HepG2 (cell line): Measurements from ENCODE around the gene RPS6KL1. TPM values are rescaled to one million over a fixed set of nuclear protein-coding genes. Genes with fewer than 3 reads are reported as not detected.
A peak's percentile ranks its signal among the peaks of the same experiment; 100 is the strongest.

Experiments used
- BORCS8-MEF2B ChIP-seq: sonication (generic); formaldehyde crosslinking; IDR thresholded peaks from 2 replicates; pipeline ENCODE4 v1.8.0; 2022; ENCODE audit warnings: mild to moderate bottlenecking, missing genetic modification reagents
- CCDC6 ChIP-seq: sonication (generic); formaldehyde crosslinking; IDR thresholded peaks from 2 replicates; pipeline ENCODE4 v1.8.1; 2022; ENCODE audit warnings: mild to moderate bottlenecking, missing genetic modification reagents, moderate library complexity
- HIC2 ChIP-seq: sonication (generic); formaldehyde crosslinking; IDR thresholded peaks from 2 replicates; pipeline ENCODE4 v1.9.0; 2022; ENCODE audit warnings: low read depth, missing genetic modification reagents
- LRRFIP1 ChIP-seq: sonication (generic); formaldehyde crosslinking; conservative IDR thresholded peaks from 2 replicates; pipeline ENCODE4 v1.4.0; 2020; ENCODE audit warnings: missing genetic modification reagents
- MTERF4 ChIP-seq: sonication (generic); formaldehyde crosslinking; IDR thresholded peaks from 2 replicates; pipeline ENCODE4 v1.8.0; 2023; ENCODE audit warnings: mild to moderate bottlenecking, missing genetic modification reagents
- NFATC3 ChIP-seq: sonication (generic); formaldehyde crosslinking; IDR thresholded peaks from 2 replicates; pipeline ENCODE4 v1.5.1; 2020; ENCODE audit warnings: mild to moderate bottlenecking, missing genetic modification reagents
- NPAS2 ChIP-seq: sonication (generic); formaldehyde crosslinking; IDR thresholded peaks from 2 replicates; pipeline ENCODE4 v1.8.0; 2022; ENCODE audit warnings: mild to moderate bottlenecking, missing genetic modification reagents, borderline replicate concordance
- PHF20 ChIP-seq: sonication (generic); formaldehyde crosslinking; IDR thresholded peaks from 2 replicates; pipeline ENCODE4 v1.5.0; 2020; ENCODE audit warnings: mild to moderate bottlenecking, missing genetic modification reagents
- SNAPC5 ChIP-seq: sonication (generic); formaldehyde crosslinking; IDR thresholded peaks from 2 replicates; pipeline ENCODE4 v1.8.1; 2023; ENCODE audit warnings: mild to moderate bottlenecking, missing genetic modification reagents, borderline replicate concordance
- SRSF9 ChIP-seq: fragments of 200-400 bp; formaldehyde crosslinking; IDR thresholded peaks from 2 replicates; pipeline ENCODE4 v1.6.1; 2018; ENCODE audit warnings: borderline replicate concordance, mild to moderate bottlenecking, low read depth, low read length; ENCODE audit not compliant: insufficient read depth, poor library complexity, severe bottlenecking
- TEF ChIP-seq: sonication (generic); formaldehyde crosslinking; IDR thresholded peaks from 2 replicates; pipeline ENCODE4 v1.5.0; 2020; ENCODE audit warnings: missing genetic modification reagents
- ZC3H13 ChIP-seq: sonication (generic); formaldehyde crosslinking; IDR thresholded peaks from 2 replicates; pipeline ENCODE4 v1.8.1; 2023; ENCODE audit warnings: mild to moderate bottlenecking, missing genetic modification reagents, moderate library complexity
- ZFAT ChIP-seq: sonication (generic); formaldehyde crosslinking; conservative IDR thresholded peaks from 2 replicates; pipeline ENCODE4 v1.8.1; 2023; ENCODE audit warnings: missing genetic modification reagents, inconsistent platforms
- ZFP82 ChIP-seq: sonication (generic); formaldehyde crosslinking; IDR thresholded peaks from 2 replicates; pipeline ENCODE4 v1.5.1; 2020; ENCODE audit warnings: mild to moderate bottlenecking, missing genetic modification reagents, borderline replicate concordance
- ZNF234 ChIP-seq: sonication (generic); formaldehyde crosslinking; conservative IDR thresholded peaks from 2 replicates; pipeline ENCODE4 v1.5.1; 2020; ENCODE audit warnings: mild to moderate bottlenecking, missing genetic modification reagents
- ZNF260 ChIP-seq: sonication (generic); formaldehyde crosslinking; IDR thresholded peaks from 2 replicates; pipeline ENCODE4 v1.4.0; 2020; ENCODE audit warnings: missing genetic modification reagents, low read depth, mild to moderate bottlenecking, borderline replicate concordance
- ZNF496 ChIP-seq: sonication (generic); formaldehyde crosslinking; IDR thresholded peaks from 2 replicates; pipeline ENCODE4 v1.8.1; 2023; ENCODE audit warnings: mild to moderate bottlenecking, moderate library complexity, missing genetic modification reagents; ENCODE audit not compliant: insufficient replicate concordance
- ZNF564 ChIP-seq: sonication (generic); formaldehyde crosslinking; IDR thresholded peaks from 2 replicates; pipeline ENCODE4 v1.8.1; 2023; ENCODE audit warnings: mild to moderate bottlenecking, missing genetic modification reagents
- ZNF747 ChIP-seq: sonication (generic); formaldehyde crosslinking; IDR thresholded peaks from 2 replicates; pipeline ENCODE4 v1.8.1; 2023; ENCODE audit warnings: missing genetic modification reagents, mild to moderate bottlenecking, borderline replicate concordance
- ZNF782 ChIP-seq: sonication (generic); formaldehyde crosslinking; IDR thresholded peaks from 2 replicates; pipeline ENCODE4 v1.4.0; 2020; ENCODE audit warnings: missing genetic modification reagents, mild to moderate bottlenecking, borderline replicate concordance
- polyA plus RNA-seq, 8 experiments: library from polyadenylated mRNA; depleted of rRNA in 3 of 8; stranded (reverse) in 7 of 8; unstranded in 1 of 8; fragments of >200 nt; fragmentation: Illumina TruSeq in 4 of 8; extraction: Trizol in 4 of 8; gene quantifications; 2 replicates each; pipeline versions ENCODE4 v1.2.1 to v1.2.3, GENCODE V29; 2011 to 2016; ENCODE audit warnings: low read depth in 4 of 8, missing spikeins in 1 of 8, mixed read lengths in 1 of 8; ENCODE audit not compliant: insufficient read depth in 1 of 8
- total RNA-seq, 5 experiments: library from RNA; depleted of rRNA; stranded (reverse); fragments of >200 nt; fragmentation: Illumina TruSeq; extraction: Trizol; gene quantifications; 2 replicates each; pipeline ENCODE4 v1.2.3, GENCODE V29; 2016; ENCODE audit warnings: low read depth in 1 of 5

Gene RPS6KL1
- total and polyA plus RNA-seq, 2 of the 13 experiments (the other 11 are each of a cell fraction or from before 2014, with no cell fraction given): 6.5 to 11.5 TPM

- no peak for TF ChIP-seq ZNF747
- TF ChIP-seq ZNF234 (CRISPR knock-in tag): no peak
- no peak for TF ChIP-seq NPAS2
- no peak for TF ChIP-seq CCDC6 (CRISPR knock-in tag)
- TF ChIP-seq ZNF496 (CRISPR knock-in tag): no peak
- no peak for TF ChIP-seq ZNF564 (CRISPR knock-in tag)
- 0 out of 2 replicates have a peak, but pooled peaks have one; percentile 24 for TF ChIP-seq ZFP82 (CRISPR knock-in tag)
- no peak for TF ChIP-seq SNAPC5
- TF ChIP-seq ZNF260 (CRISPR knock-in tag): no peak
- 0 out of 2 replicates have a peak, but pooled peaks have one; percentile 56 for TF ChIP-seq MTERF4 (CRISPR knock-in tag)
- TF ChIP-seq SRSF9: no peak
- TF ChIP-seq TEF (CRISPR knock-in tag): no peak
- TF ChIP-seq BORCS8-MEF2B: peak; percentile 77; the same call in 1 of the 2 replicates
- no peak for TF ChIP-seq NFATC3 (CRISPR knock-in tag)
- no peak for TF ChIP-seq LRRFIP1
- no peak for TF ChIP-seq HIC2 (CRISPR knock-in tag)
- no peak for TF ChIP-seq ZFAT
- no peak for TF ChIP-seq ZC3H13 (CRISPR knock-in tag)
- no peak for TF ChIP-seq ZNF782 (CRISPR knock-in tag)
- no peak for TF ChIP-seq PHF20 (CRISPR knock-in tag)
These were observed 24.4 kb downstream of the RPS6KL1 start (continued) for GRCh38 chr14:74898694-74899093.
